GM12865 (cell line): ENCODE measurements around the gene HOXA5.

Experiments used
- DNase-seq: peaks from one replicate; pipeline ENCODE4 v3.0.0; 2010; ENCODE audit warnings: low read depth
- H3K4me3 ChIP-seq: 2 replicates; pipeline ENCODE4 v1.5.1; 2011; ENCODE audit warnings: mild to moderate bottlenecking, low read depth, low read length, control low read depth
- CTCF ChIP-seq: IDR thresholded peaks from 2 replicates; pipeline ENCODE4 v1.5.1; 2011; ENCODE audit warnings: low read length, control low read depth, low read depth, inconsistent platforms; ENCODE audit not compliant: insufficient read depth; ENCODE audit errors: missing control alignments

Gene HOXA5

GRCh38 chr7:27180431-27181420 lies 37.2 kb upstream of the HOXA5 start:
- no peak for TF ChIP-seq CTCF
- H3K4me3 ChIP-seq = no peak overlapping the region
- DNase-seq = no peak

GRCh38 chr7:27179503-27180430 lies 36.3 kb upstream of the HOXA5 start:
- DNase-seq = peak; percentile 34
- peak; percentile 56 for TF ChIP-seq CTCF
- H3K4me3 ChIP-seq = no peak overlapping the region

GRCh38 chr7:27179030-27179429 lies 35.5 kb upstream of the HOXA5 start:
- no peak for DNase-seq
- H3K4me3 ChIP-seq = no peak overlapping the region
- TF ChIP-seq CTCF = no peak

GRCh38 chr7:27178366-27178765 lies 34.9 kb upstream of the HOXA5 start:
- H3K4me3 ChIP-seq = no peak overlapping the region
- DNase-seq = no peak
- no peak for TF ChIP-seq CTCF

GRCh38 chr7:27177795-27178320 lies 34.4 kb upstream of the HOXA5 start:
- H3K4me3 ChIP-seq = no peak overlapping the region
- no peak for DNase-seq
- no peak for TF ChIP-seq CTCF

- no peak for DNase-seq
- H3K4me3 ChIP-seq = no peak overlapping the region
- no peak for TF ChIP-seq CTCF
Observed at GRCh38 chr7:27176962-27177794, 33.7 kb upstream of the HOXA5 start.
